ENCODE results near the gene CGNL1.

CGNL1 gene

GRCh38 chr15:57589281-57589680 is 213.0 kb downstream of the CGNL1 start:
- DNase-seq (ENCODE audit: low read depth), result no peak
- TF ChIP-seq CTCF (conservative IDR thresholded peaks at IDR 0.05; ENCODE audit: low read length), result no peak

GRCh38 chr15:57589754-57590153 is 213.4 kb downstream of the CGNL1 start:
- no peak for DNase-seq (ENCODE audit: low read depth)
- H3K4me3 ChIP-seq (ENCODE audit: low read length), result no peak overlapping the region
- TF ChIP-seq CTCF (conservative IDR thresholded peaks at IDR 0.05; ENCODE audit: low read length), result no peak

More at GRCh38 chr15:57589281-57589680, 213.0 kb downstream of the CGNL1 start:
- no peak overlapping the region for H3K4me3 ChIP-seq (ENCODE audit: low read length)

- no peak for DNase-seq (ENCODE audit: low read depth)
- H3K4me3 ChIP-seq (ENCODE audit: low read length), result peak overlapping the region; percentile 44
- TF ChIP-seq CTCF (conservative IDR thresholded peaks at IDR 0.05; ENCODE audit: low read length), result no peak
Observed at GRCh38 chr15:57591237-57591821, 215.0 kb downstream of the CGNL1 start.

- DNase-seq (ENCODE audit: low read depth), result no peak
- H3K4me3 ChIP-seq (ENCODE audit: low read length), result peak within 1 kb of the TSS; percentile 44
- TF ChIP-seq CTCF (conservative IDR thresholded peaks at IDR 0.05; ENCODE audit: low read length), result no peak
Observed at GRCh38 chr15:57591822-57592367, 215.6 kb downstream of the CGNL1 start, which contains the start of gene MYZAP. MYZAP (plus strand) TSS chr15:57591904; CDS start chr15:57592035, 131 bp downstream.

GRCh38 chr15:57592426-57592825 is 216.1 kb downstream of the CGNL1 start:
- no peak overlapping the region for H3K4me3 ChIP-seq (ENCODE audit: low read length)
- TF ChIP-seq CTCF (conservative IDR thresholded peaks at IDR 0.05; ENCODE audit: low read length), result no peak
- no peak for DNase-seq (ENCODE audit: low read depth)

DNA sequence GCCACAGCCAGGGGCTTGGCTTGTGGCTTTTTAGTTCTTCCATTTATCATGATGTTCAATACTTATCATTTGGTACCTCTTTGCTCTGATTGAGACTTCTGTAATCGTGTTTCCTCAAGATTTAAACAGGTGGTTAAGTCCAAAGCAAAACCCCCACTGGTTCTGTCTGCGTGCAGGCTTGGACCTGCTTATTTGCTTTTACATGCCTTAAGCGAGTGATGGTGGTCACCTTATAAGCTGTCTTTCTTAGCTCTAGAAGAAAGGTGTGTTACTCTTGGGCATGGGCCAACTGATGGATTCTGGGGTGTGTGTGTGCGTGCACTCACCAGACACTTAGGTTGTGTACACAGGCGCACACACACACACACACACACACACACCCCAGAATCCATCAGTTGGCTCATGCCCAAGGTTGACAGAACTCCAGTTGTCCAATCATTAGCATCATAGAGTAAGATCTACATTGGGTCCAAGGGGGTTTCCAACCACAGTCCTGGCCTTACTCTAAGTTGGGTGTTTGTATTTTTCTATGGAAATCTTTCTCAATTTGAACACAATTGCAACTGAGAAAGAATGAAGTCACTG is 216.6 kb downstream of the CGNL1 start:
- no peak for DNase-seq (ENCODE audit: low read depth)
- H3K4me3 ChIP-seq (ENCODE audit: low read length), result no peak overlapping the region
- no peak for TF ChIP-seq CTCF (conservative IDR thresholded peaks at IDR 0.05; ENCODE audit: low read length)

DNA sequence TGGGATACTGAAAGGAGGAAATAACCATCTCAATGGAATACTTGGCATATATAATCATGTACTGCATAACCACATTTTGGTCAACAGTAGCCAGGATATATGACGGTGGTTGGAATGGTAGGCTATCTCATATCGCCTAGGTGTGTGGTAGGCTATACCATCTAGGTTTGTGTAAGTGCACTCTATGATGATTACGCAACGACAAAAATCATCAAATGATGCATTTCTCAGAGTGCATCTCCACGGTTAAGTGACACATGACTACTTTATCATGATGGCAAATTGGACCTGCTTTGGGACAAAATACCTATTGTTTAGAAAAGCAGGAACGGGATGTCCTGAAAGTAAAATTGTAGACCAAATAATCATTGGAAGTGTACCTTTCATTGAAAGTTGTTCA is 218.2 kb downstream of the CGNL1 start:
- DNase-seq (ENCODE audit: low read depth), result no peak
- TF ChIP-seq CTCF (conservative IDR thresholded peaks at IDR 0.05; ENCODE audit: low read length), result no peak
- H3K4me3 ChIP-seq (ENCODE audit: low read length), result no peak overlapping the region

All from AG10803 (cell line).